K562 (cell line): ENCODE data around the gene INHBC. TPM values are rescaled to one million over a fixed set of nuclear protein-coding genes. Genes with fewer than 3 reads are reported as not detected.

Experiments
- ATF1 ChIP-seq, 2 experiments: fragments of 450-650 bp in 1 of 2; IDR thresholded peaks; 2 replicates each; pipeline ENCODE4 v1.6.1; 2016; ENCODE audit warnings: missing compliant biosample characterization in 1 of 2, missing genetic modification characterization in 1 of 2
- CCAR2 ChIP-seq: fragments of 200-400 bp; formaldehyde crosslinking; IDR thresholded peaks from 2 replicates; pipeline ENCODE4 v1.6.1; 2017; ENCODE audit warnings: mild to moderate bottlenecking, low read depth, low read length
- DPF2 ChIP-seq: fragments of 450-650 bp; IDR thresholded peaks from 2 replicates; pipeline ENCODE4 v1.6.1; 2016
- EZH2 ChIP-seq: IDR thresholded peaks from 2 replicates; pipeline ENCODE4 v1.6.1; 2012; ENCODE audit warnings: low read depth, mild to moderate bottlenecking, inconsistent platforms, low read length, borderline replicate concordance
- GTF2A2 ChIP-seq: IDR thresholded peaks from 2 replicates; pipeline ENCODE4 v1.6.1; 2016; ENCODE audit warnings: mild to moderate bottlenecking, missing genetic modification characterization, missing compliant biosample characterization
- HDAC2 ChIP-seq: fragments of 450-650 bp; IDR thresholded peaks from 2 replicates; pipeline ENCODE4 v1.6.1; 2016; ENCODE audit warnings: mild to moderate bottlenecking
- MED1 ChIP-seq: sonication (generic); formaldehyde crosslinking; IDR thresholded peaks from 2 replicates; pipeline ENCODE4 v1.8.1; 2023; ENCODE audit warnings: missing genetic modification reagents, borderline replicate concordance
- NFRKB ChIP-seq: fragments of 450-650 bp; IDR thresholded peaks from 2 replicates; pipeline ENCODE4 v1.6.1; 2016; ENCODE audit warnings: low read depth
- POLR2G ChIP-seq: fragments of 200-400 bp; formaldehyde crosslinking; IDR thresholded peaks from 2 replicates; pipeline ENCODE4 v1.6.1; 2017; ENCODE audit warnings: low read depth, mild to moderate bottlenecking, antibody characterized with exemption, low read length, moderate library complexity
- SETDB1 ChIP-seq: IDR thresholded peaks from one replicate; pipeline ENCODE4 v1.6.1; 2012; ENCODE audit warnings: low read length, control low read depth, inconsistent platforms
- TEAD1 ChIP-seq, 2 experiments: fragments of 450-650 bp in 1 of 2; sonication (generic) in 1 of 2; formaldehyde crosslinking; IDR thresholded peaks; 2 replicates each; pipeline versions ENCODE4 v1.4.0 to v1.8.0; 2020 to 2022; ENCODE audit warnings: mild to moderate bottlenecking in 2 of 2, missing genetic modification reagents in 1 of 2
- TRIM28 ChIP-seq: fragments of 450-650 bp; IDR thresholded peaks from 2 replicates; pipeline ENCODE4 v1.6.1; 2017
- ZNF165 ChIP-seq: fragments of 250-450 bp; sonication (Bioruptor Pico); IDR thresholded peaks from 2 replicates; pipeline ENCODE4 v1.4.0; 2020; ENCODE audit warnings: borderline replicate concordance
- ZNF57 ChIP-seq: fragments of 450-650 bp; formaldehyde crosslinking; IDR thresholded peaks from 2 replicates; pipeline ENCODE4 v1.4.0; 2020; ENCODE audit warnings: mild to moderate bottlenecking, moderate library complexity
- ZNF583 ChIP-seq: fragments of 250-450 bp; sonication (Bioruptor Pico); IDR thresholded peaks from 2 replicates; pipeline ENCODE4 v1.4.0; 2020
- polyA plus RNA-seq, 8 experiments: library from polyadenylated mRNA; depleted of rRNA in 4 of 8; stranded (reverse) in 5 of 8; unstranded in 3 of 8; fragments of >200 nt; fragmentation: Nextera tagmentation in 2 of 8; fragmentation: Illumina TruSeq in 1 of 8; extraction: Ambion mirVana in 2 of 8; extraction: Trizol in 1 of 8; gene quantifications; 2 replicates each; pipeline versions ENCODE4 v1.2.1 to v1.2.3, GENCODE V29; 2011 to 2014; ENCODE audit warnings: inconsistent platforms in 1 of 8, missing spikeins in 1 of 8
- total RNA-seq, 7 experiments: library from RNA; depleted of rRNA in 6 of 7; stranded (reverse); fragments of >200 nt in 6 of 7; fragmentation: Illumina TruSeq in 2 of 7; extraction: Trizol in 2 of 7; gene quantifications; 2 replicates each; pipeline versions ENCODE4 v1.2.1 to v1.2.3, GENCODE V29; 2011 to 2021; ENCODE audit warnings: low replicate concordance in 1 of 7

Gene INHBC
- total and polyA plus RNA-seq, 9 of the 15 experiments (the other 6 are each of a cell fraction or from before 2014, with no cell fraction given) = 0.07 to 0.24 (median 0.15) TPM; not detected in 4

- TF ChIP-seq TEAD1 (CRISPR knock-in tag; IDR thresholded peaks at IDR 0.05) (0 out of 4 replicates have a peak, but pooled peaks of 1 of the 2 experiments have one; percentile 30), GTF2A2 (tag) (no peak), POLR2G (peak; percentile 17; the same call in 1 of the 2 replicates), EZH2 (no peak), ZNF57 (CRISPR knock-in tag) (no peak), NFRKB (no peak), ATF1 (CRISPR knock-in tag; IDR thresholded peaks at IDR 0.05) (no peak), ATF1 (tag; IDR thresholded peaks at IDR 0.05) (peak; percentile 34; the same call in 1 of the 2 replicates), SETDB1 (no peak), MED1 (CRISPR knock-in tag) (no peak), ZNF165 (CRISPR knock-in tag) (no peak), HDAC2 (no peak), ZNF583 (no peak), DPF2 (no peak), TRIM28 (no peak), CCAR2 (no peak)
These were observed 26.8 kb downstream of the INHBC start (continued) for GRCh38 chr12:57461276-57461916.
